ENCODE results near the gene FANCG.

Gene FANCG

DNA sequence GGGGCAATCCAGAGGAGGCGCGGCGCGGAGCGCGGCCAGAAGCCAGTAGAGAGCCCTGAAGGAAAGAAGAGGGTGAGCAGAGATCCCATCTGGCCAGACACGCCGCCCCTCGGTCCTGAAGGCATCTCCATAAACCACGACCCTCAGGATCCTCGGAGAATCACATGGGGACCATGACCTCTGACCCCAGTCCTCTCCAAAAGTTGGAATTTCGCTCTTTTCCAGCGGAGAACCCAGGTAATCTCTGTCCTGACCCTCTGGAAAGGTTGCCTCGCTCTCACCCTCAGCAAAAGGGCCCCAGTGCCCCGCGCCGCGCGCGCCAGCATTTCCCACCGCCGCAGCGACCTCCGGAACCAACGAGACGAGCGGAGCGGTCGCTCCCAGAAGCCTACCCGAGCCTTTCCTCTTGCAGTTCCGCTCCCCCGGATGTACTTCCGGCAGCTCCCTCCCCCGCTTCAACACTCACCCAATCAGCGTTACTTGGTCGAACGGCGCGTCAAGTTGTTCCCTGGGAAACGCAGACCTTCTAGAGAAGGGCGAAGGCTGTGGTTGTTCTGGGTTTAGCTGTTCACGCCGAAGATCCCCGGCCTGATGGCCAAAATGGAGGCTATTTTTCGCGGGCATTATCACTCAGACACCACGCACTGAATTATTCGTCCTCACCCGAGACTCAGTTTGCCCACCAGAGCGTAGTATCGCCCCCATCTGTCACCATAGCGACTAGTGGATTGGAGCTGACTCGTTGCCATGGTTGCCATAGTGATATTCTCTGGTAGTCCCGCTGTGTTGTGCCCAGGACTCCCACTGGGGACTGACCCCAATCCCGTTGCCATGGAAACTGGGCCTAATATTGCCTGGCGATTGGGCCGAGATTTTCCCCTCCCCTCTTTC is 23.3 kb upstream of the FANCG start, which contains the start of gene STOML2:
STOML2 (minus strand) TSS at position 363 of the 891 bp plus-strand sequence; CDS start at position 326, 37 bp downstream.
- FAIRE-seq: peak; percentile 70

DNA sequence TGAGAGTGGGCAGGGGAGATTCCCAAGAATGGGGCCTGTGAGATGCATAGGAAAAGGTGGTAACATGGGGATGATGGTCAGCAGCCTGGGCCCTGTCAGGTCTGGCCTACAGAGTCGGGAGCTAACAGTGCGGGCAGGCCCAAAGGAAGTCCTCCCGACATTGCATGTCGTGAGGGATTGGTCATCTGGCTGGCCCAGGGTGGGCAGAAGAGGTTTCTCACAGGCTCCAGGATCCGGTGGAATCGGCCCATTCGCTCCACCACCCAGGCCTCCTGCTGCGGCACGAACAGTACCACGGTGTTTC is 22.7 kb upstream of the FANCG start:
- FAIRE-seq: no peak

GRCh38 chr9:35097573-35097972 is 17.8 kb upstream of the FANCG start:
- no peak for FAIRE-seq

GRCh38 chr9:35096035-35096849 is 16.5 kb upstream of the FANCG start, which contains the start of gene PIGO:
Gene PIGO, minus strand, starts transcription at chr9:35096591. Its CDS starts 1,026 bp downstream, at chr9:35095565.
- no peak for FAIRE-seq

- no peak for FAIRE-seq
Observed at GRCh38 chr9:35091536-35091935, 11.8 kb upstream of the FANCG start.

DNA sequence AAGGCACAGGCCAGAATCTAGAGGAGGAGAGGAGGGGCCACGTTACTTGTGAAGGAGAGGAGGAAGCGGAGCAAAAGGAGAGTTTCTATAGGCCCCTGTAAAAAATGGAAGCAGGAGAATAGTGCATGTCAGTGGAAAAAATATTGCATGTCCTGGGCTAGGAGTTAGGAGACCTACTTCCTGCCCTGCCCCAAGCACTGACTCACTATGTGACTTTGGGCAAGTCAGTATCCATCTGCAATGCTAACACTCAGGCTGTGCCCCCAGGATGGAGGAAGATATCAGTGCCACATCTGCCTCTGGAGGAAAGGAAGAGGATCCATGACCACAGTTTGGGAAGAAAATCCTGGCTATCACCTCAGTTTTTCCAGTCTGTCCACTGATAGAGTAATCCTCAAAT is 9.7 kb upstream of the FANCG start:
- FAIRE-seq: no peak

- FAIRE-seq: no peak
Observed at GRCh38 chr9:35085078-35085477, 5.3 kb upstream of the FANCG start.

DNA sequence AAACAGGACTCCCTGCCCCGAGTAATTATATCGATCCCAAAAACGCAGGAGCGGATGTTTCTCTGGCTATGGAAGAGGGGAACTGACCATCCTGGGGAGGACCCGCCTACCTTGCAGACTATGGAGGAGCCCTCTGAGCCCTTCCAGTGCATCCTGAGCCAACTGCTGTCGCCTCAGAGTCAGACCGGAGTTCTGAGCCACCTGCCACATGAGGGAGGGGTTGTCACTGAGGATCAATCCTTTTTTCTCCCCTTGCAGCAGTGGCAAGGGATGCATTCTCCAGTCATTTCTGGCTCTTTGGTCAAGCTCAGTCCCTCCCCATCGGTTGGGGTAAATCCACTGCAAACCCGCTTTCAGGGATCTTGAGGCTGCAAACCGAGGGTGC is 709 bp downstream of the FANCG start:
- no peak for FAIRE-seq

- FAIRE-seq: no peak
Observed at GRCh38 chr9:35078066-35078465, 1.7 kb downstream of the FANCG start.

DNA sequence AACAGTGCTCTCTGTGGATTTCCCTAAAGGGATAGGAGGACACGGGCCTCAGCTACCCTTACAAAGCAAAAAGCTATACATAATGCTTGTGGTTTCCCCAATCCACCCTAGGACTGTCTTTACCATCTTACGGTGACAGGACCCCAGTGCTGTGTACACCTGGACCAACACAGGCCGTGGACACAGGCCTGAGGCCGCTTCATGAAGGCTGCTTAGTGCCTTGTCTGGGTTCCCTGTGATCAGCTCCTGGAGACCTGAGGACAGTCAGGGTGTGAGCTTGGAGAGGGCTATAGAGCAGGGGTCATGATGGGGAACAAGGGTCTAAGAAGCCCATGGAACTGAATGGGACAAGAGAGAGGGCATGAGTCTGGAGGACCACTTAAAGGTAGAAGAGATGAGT is 2.9 kb downstream of the FANCG start:
- FAIRE-seq: no peak

- FAIRE-seq: no peak
Observed at GRCh38 chr9:35075358-35075757, 4.4 kb downstream of the FANCG start.

DNA sequence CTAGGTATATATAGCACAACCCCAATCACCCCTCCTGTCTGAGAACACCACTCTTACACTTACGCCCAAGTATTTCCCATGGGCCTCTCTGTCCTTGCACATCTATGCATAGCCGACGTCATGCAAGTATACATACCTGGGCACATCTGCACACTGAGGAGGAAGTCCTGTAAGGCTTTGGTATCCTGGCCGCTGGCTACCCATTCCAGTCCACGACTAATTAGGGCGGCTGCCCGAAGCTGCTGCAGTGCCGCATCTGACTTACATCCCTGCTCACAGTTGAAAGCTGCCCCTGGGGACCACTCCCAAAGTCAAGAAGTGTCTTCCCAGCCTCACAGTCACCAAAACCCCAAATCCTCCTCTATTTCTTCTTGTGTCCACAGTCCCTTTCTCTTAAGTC is 5.0 kb downstream of the FANCG start:
- no peak for FAIRE-seq

DNA sequence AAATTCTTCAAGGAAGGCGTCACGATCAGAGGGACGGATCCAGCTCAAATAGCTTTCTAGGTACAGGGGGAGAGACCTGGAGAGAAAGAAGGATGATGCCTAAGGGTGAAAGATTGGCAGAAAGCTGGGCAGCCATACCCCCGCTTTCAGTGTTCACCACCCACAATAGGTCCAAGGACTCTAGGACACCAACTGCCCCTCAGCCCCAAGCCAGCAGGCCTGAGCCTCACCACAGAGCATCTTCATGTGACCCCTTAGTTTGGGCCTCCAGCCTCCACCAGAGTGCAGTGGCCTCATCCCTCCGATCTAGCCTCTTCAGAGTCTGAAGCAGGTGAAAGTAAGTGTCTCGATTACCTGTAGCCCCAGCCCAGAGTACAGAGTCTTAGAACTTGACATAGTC is 5.6 kb downstream of the FANCG start:
- FAIRE-seq: no peak

DNA sequence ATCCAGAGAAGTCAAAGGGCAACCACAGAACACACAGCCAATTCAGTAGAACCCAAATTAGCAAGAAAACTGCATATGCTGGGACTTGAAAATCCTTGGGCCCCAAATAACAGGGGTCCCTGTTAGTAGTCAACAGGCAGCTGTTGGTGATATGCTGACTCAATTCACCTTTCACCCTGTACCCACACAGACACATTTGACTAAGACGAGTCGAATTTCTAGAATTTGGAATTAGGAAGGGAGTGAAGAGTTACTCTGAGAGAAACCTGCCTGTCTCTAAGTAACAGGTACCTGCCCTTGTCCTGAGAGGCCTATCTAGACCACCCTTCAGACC is 6.5 kb downstream of the FANCG start:
- FAIRE-seq: no peak

DNA sequence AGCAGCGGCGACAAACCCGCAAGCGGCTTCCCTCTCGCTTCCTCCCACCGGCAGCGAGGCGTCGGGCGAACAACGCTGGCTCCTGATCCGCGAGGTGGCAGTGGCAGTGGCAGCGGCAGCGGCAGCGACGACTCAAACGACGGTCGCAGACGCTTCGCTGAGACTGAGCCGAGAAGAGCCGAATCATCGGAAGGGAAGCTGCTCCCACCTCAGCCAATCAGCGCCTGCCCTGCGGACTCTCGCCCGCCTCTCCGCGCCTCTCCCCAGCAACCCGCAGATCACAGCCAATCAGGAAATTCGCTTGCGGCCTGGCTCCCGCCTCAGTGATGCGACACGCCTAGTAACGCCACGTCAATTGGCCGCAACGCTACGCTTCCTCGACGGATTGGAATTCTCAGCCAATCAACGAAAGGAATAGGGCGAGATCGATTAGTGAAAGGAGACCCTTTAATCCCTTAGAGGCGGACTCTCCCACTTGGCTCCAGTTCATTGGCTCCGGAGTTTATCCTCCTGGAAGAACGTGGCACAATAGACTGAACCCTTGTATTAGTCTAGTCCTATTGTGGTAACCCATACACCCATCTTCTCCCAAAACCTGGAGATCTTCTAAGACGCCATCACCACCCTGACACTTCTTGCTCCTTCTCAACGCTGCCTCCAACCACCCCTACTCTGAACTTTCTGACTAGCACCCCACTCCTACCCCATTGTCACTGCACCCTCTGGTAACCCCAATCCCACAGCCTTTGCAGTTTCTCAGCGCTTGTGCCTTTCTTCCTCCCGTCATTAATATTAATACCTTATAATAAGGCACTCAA is 7.1 kb downstream of the FANCG start, which contains the start of gene VCP:
VCP (minus strand) TSS at position 165 of the 818 bp plus-strand sequence. CDS start 272 bp downstream, outside the sequence.
- peak; percentile 100 for FAIRE-seq

- no peak for FAIRE-seq
Observed at GRCh38 chr9:35071814-35072460, 7.8 kb downstream of the FANCG start.

DNA sequence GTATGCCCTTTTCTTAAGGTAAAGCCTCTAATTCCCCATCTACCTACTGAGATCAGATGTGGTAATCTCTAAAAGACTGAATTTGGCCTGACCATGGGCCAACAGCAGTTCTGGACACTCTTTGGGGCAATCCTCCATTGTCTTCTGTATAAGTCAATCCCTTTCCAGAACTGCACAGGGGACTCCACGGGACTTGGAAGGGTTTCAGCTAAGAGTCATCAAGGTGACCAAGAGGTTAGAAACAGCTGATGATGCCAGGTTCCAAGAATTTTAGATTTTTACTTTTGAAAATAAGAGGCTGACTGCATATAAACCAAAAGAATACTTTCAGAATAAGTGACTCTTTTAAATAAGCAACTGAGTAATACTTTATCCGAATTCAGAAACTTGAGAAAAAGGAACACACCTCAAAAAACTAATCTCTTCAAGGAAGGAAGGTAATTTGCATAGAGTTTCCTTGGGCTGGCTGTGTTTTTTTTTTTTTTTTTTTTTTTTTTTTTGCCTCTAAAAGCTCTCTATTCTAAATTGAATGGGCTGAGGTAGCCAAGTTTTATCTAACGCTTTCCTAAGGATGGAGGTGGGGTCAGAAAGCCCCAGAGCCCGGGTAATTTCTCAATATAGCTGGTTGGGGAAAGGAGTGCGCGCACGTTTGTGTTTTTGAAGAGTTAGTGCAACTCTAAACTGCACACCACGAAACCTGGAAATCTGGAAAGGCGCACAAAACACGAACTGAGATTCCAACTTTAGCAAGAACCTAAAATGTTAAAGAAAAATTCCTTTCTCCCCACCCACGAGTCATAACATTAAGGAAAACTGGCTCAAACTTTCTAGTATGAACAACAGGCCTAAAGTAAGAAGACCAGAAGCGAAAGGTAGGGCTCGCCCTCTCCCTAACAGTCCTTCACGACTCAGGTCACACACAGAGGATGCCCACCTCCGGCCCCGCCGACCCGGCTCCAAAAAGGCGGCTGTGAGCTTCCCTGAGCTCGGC is 8.6 kb downstream of the FANCG start:
- no peak for FAIRE-seq

DNA sequence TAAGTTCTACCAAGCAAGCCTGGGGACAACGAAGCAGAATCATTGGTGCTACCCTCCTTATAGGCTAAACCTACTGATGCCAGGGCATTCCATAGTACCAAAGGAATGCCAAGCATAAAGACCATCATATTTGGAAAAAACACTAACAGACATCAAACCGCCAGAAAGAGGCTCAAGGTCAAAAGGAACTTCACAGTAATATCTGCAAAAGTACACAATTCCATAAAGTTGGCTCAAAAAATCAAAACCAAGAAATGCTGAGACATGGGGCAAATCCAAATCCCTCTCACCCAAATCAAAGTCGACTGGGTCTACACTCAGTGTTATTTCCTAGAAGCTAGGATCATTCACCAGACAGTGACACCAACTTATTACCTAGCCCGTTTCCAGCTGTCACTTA is 10.7 kb downstream of the FANCG start:
- FAIRE-seq: no peak

- no peak for FAIRE-seq
Observed at GRCh38 chr9:35067056-35067455, 12.7 kb downstream of the FANCG start.

DNA sequence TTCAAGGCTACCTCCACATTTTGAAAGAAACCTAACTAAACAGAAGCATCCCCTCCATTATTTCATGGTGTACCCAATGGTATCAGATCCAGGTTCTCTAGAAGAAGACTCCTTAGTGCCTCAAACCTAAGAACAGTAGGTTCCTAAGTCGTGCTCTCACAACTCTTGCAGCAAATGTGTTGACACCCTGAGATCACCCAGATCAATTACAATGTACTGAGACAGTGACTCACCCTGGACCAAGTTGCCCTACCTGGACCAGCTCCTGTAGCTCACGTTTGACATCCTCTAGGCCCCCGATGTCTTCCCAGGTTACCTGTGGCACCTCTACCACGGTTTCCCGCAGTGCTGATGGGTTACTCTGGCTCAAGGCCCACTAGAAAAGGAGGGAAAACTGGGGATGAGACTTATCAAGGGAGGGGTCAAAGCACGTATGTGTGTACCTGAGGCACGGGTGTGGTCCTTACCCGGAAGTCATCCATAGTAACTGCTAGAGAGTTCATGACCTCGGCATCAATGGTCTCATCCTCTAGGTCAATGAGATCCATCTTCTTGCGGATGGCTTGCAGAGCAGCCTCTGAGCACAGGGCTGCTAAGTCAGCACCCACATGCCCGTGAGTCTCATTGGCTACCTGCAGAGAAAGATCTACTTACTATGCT is 19.1 kb downstream of the FANCG start:
- FAIRE-seq: no peak

DNA sequence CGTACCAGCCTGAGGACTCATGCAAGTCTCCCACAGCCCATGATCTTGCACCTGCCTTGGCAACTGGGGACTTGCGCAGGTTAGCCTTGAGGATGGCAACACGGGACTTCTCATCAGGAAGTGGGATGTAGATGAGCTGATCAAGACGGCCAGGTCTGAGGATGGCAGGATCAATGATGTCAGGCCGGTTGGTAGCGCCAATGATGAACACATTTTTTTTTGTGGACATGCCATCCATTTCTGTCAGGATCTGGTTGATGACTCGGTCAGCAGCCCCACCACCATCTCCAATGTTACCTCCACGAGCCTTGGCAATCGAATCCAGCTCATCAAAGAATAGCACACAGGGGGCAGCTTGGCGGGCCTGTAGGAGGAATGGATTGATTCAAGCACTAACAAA is 20.3 kb downstream of the FANCG start:
- FAIRE-seq: no peak

Data from endometrium (tissue), 2 donors.